ENCODE measurements around the gene MAB21L3.

The MAB21L3 gene

GRCh38 chr1:116166655-116167054 is 55.5 kb downstream of the MAB21L3 start:
- no peak for DNase-seq

- DNase-seq = no peak
Measured at GRCh38 chr1:116167625-116168276, 56.6 kb downstream of the MAB21L3 start.

GRCh38 chr1:116168277-116169032 is 57.3 kb downstream of the MAB21L3 start:
- DNase-seq = peak; percentile 82 to 88

- no peak for DNase-seq
Measured at GRCh38 chr1:116169898-116170297, 58.7 kb downstream of the MAB21L3 start.

- no peak for DNase-seq
Measured at GRCh38 chr1:116170721-116171589, 59.8 kb downstream of the MAB21L3 start.

- DNase-seq = no peak
Measured at GRCh38 chr1:116172666-116173065, 61.5 kb downstream of the MAB21L3 start.

- DNase-seq = no peak
Measured at GRCh38 chr1:116175611-116176010, 64.4 kb downstream of the MAB21L3 start.

- DNase-seq = no peak
Measured at GRCh38 chr1:116176306-116176789, 65.1 kb downstream of the MAB21L3 start.

- no peak for DNase-seq
Measured at GRCh38 chr1:116177861-116178260, 66.7 kb downstream of the MAB21L3 start.

GRCh38 chr1:116178837-116179236 is 67.6 kb downstream of the MAB21L3 start:
- DNase-seq = no peak

- DNase-seq = no peak
Measured at GRCh38 chr1:116179419-116179818, 68.2 kb downstream of the MAB21L3 start.

- no peak for DNase-seq
Measured at GRCh38 chr1:116179964-116180363, 68.8 kb downstream of the MAB21L3 start.

GRCh38 chr1:116182019-116182714 is 71.0 kb downstream of the MAB21L3 start:
- DNase-seq = no peak

All from stimulated activated CD4-positive, alpha-beta T cell treated with anti-CD3 and anti-CD28 coated beads, Interleukin-2, amount 100 ng/mL, for 48 hours (primary cell).